ENCODE data around the gene ESPN.

DNA sequence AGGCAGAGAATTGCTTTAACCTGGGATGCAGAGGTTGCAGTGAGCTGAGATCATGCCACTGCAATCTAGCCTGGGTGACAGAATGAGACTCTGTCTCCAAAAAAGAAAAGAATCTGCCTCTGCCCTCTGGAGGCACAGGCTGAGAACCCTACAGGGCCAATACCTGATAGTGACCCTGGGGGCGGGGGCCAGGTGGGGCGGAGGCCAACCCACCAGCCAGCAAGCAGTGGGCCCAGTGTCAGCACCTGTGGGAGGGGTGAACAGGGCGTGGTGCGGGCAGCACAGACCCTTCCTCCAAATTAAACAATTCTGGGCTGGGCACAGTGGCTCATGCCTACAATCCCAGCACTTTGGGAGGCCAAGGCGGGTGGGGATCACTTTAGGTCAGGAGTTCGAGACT, 85.9 kb downstream of the ESPN start:
- TF ChIP-seq, protein P1, sequence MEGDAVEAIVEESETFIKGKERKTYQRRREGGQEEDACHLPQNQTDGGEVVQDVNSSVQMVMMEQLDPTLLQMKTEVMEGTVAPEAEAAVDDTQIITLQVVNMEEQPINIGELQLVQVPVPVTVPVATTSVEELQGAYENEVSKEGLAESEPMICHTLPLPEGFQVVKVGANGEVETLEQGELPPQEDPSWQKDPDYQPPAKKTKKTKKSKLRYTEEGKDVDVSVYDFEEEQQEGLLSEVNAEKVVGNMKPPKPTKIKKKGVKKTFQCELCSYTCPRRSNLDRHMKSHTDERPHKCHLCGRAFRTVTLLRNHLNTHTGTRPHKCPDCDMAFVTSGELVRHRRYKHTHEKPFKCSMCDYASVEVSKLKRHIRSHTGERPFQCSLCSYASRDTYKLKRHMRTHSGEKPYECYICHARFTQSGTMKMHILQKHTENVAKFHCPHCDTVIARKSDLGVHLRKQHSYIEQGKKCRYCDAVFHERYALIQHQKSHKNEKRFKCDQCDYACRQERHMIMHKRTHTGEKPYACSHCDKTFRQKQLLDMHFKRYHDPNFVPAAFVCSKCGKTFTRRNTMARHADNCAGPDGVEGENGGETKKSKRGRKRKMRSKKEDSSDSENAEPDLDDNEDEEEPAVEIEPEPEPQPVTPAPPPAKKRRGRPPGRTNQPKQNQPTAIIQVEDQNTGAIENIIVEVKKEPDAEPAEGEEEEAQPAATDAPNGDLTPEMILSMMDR (IDR thresholded peaks at IDR 0.05; ENCODE audit: poor library complexity): no peak
- TF ChIP-seq EZH2 (IDR thresholded peaks at IDR 0.05; ENCODE audit: borderline replicate concordance): no peak
